ENCODE results near the gene FHOD3. TPM values are rescaled to one million over a fixed set of nuclear protein-coding genes. Genes with fewer than 3 reads are reported as not detected.

Gene FHOD3
- total and polyA plus RNA-seq, 4 donors, result 0.57 to 1.3 (median 1.2) TPM; not detected in 1

DNA sequence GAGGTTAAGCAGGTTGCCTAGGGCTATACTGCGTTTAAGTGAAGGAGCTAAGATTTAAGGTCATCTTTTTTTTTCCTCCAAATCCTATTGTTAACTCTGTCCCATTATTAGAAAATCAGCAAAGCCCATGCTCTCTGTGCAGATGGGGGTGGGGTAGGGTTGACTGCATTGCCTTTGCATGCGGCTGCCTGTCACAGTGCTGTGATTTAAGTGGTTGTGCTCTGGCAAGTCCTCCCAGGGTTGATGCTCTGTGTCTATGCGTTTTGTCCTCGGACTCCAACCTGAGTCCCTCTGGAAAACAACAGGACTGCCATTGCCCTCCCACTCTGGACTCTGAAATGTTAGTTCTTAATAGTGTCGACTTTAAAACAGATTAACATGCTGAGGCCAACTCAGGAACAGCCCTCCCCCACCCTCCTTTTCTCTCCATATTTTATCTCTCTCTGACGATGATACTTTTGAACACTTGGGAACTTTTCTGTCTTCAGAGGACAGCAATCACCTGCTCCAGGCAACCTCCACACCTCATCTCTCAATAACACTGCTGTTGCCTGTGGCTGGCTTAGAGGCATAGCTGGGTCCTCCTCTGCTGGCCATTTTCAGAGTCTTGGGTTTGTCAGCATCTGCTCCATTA lies 5.8 kb downstream of the FHOD3 start:
- Histone ChIP-seq H3K36me3 (ENCODE audit: control insufficient read depth in 4 of 4, insufficient read depth in 3 of 4, low read depth in 1 of 4, low read length in 3 of 4) (no peaks in the 10 kb centered on the region), H3K4me3 (ENCODE audit: low read depth in 1 of 3, low read length in 3 of 3) (no peak overlapping the region), H3K27me3 (ENCODE audit: control insufficient read depth in 4 of 4, insufficient read depth in 4 of 4, low read length in 3 of 4) (peaks cover 0 to 18% (median 7%) of the 10 kb centered on the region in 4 donors), H3K9ac (ENCODE audit: low read depth in 1 of 2, low read length in 2 of 2) (no peak overlapping the region), H3K4me1 (ENCODE audit: control insufficient read depth in 4 of 4, insufficient read depth in 4 of 4, low read length in 3 of 4) (peaks cover 0 to 1% (median under 1%) of the 10 kb centered on the region in 4 donors), H3K9me3 (ENCODE audit: control insufficient read depth in 4 of 4, low read length in 3 of 4) (no peaks in the 10 kb centered on the region), H3K27ac (ENCODE audit: low read depth in 1 of 2, low read length in 2 of 2) (no peak overlapping the region)
- DNase-seq (ENCODE audit: low spot score), result no peak
- WGBS, result 60% methylated on average over 6 of the region's 6 CpGs
- TF ChIP-seq FOXA1 (IDR thresholded peaks at IDR 0.05) (no peak), SP1 (IDR thresholded peaks at IDR 0.05) (no peak), RXRA (IDR thresholded peaks at IDR 0.05) (no peak), EGR1 (IDR thresholded peaks at IDR 0.05; ENCODE audit: low read depth in 2 of 2) (no peak), GABPA (IDR thresholded peaks at IDR 0.05 in 1 of 2, conservative IDR thresholded peaks at IDR 0.05 in 1 of 2) (no peak), YY1 (IDR thresholded peaks at IDR 0.05) (no peak), FOXA2 (IDR thresholded peaks at IDR 0.05) (no peak), HNF4G (IDR thresholded peaks at IDR 0.05) (no peak), TAF1 (conservative IDR thresholded peaks at IDR 0.05) (no peak), HNF4A (conservative IDR thresholded peaks at IDR 0.05) (no peak), NR2F2 (IDR thresholded peaks at IDR 0.05) (no peak), RAD21 (IDR thresholded peaks at IDR 0.05) (no peak), JUND (IDR thresholded peaks at IDR 0.05) (no peak)
- TF ChIP-seq, protein P1, sequence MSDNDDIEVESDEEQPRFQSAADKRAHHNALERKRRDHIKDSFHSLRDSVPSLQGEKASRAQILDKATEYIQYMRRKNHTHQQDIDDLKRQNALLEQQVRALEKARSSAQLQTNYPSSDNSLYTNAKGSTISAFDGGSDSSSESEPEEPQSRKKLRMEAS (IDR thresholded peaks at IDR 0.05), result no peak
- TF ChIP-seq, protein P2, sequence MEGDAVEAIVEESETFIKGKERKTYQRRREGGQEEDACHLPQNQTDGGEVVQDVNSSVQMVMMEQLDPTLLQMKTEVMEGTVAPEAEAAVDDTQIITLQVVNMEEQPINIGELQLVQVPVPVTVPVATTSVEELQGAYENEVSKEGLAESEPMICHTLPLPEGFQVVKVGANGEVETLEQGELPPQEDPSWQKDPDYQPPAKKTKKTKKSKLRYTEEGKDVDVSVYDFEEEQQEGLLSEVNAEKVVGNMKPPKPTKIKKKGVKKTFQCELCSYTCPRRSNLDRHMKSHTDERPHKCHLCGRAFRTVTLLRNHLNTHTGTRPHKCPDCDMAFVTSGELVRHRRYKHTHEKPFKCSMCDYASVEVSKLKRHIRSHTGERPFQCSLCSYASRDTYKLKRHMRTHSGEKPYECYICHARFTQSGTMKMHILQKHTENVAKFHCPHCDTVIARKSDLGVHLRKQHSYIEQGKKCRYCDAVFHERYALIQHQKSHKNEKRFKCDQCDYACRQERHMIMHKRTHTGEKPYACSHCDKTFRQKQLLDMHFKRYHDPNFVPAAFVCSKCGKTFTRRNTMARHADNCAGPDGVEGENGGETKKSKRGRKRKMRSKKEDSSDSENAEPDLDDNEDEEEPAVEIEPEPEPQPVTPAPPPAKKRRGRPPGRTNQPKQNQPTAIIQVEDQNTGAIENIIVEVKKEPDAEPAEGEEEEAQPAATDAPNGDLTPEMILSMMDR (IDR thresholded peaks at IDR 0.05; ENCODE audit: low read depth, low read length, missing input control), result no peak
- TF ChIP-seq, protein P3, sequence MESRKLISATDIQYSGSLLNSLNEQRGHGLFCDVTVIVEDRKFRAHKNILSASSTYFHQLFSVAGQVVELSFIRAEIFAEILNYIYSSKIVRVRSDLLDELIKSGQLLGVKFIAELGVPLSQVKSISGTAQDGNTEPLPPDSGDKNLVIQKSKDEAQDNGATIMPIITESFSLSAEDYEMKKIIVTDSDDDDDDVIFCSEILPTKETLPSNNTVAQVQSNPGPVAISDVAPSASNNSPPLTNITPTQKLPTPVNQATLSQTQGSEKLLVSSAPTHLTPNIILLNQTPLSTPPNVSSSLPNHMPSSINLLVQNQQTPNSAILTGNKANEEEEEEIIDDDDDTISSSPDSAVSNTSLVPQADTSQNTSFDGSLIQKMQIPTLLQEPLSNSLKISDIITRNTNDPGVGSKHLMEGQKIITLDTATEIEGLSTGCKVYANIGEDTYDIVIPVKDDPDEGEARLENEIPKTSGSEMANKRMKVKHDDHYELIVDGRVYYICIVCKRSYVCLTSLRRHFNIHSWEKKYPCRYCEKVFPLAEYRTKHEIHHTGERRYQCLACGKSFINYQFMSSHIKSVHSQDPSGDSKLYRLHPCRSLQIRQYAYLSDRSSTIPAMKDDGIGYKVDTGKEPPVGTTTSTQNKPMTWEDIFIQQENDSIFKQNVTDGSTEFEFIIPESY (IDR thresholded peaks at IDR 0.05), result no peak
- TF ChIP-seq, protein P4, sequence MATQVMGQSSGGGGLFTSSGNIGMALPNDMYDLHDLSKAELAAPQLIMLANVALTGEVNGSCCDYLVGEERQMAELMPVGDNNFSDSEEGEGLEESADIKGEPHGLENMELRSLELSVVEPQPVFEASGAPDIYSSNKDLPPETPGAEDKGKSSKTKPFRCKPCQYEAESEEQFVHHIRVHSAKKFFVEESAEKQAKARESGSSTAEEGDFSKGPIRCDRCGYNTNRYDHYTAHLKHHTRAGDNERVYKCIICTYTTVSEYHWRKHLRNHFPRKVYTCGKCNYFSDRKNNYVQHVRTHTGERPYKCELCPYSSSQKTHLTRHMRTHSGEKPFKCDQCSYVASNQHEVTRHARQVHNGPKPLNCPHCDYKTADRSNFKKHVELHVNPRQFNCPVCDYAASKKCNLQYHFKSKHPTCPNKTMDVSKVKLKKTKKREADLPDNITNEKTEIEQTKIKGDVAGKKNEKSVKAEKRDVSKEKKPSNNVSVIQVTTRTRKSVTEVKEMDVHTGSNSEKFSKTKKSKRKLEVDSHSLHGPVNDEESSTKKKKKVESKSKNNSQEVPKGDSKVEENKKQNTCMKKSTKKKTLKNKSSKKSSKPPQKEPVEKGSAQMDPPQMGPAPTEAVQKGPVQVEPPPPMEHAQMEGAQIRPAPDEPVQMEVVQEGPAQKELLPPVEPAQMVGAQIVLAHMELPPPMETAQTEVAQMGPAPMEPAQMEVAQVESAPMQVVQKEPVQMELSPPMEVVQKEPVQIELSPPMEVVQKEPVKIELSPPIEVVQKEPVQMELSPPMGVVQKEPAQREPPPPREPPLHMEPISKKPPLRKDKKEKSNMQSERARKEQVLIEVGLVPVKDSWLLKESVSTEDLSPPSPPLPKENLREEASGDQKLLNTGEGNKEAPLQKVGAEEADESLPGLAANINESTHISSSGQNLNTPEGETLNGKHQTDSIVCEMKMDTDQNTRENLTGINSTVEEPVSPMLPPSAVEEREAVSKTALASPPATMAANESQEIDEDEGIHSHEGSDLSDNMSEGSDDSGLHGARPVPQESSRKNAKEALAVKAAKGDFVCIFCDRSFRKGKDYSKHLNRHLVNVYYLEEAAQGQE (IDR thresholded peaks at IDR 0.05), result no peak
- TF ChIP-seq, protein P5, sequence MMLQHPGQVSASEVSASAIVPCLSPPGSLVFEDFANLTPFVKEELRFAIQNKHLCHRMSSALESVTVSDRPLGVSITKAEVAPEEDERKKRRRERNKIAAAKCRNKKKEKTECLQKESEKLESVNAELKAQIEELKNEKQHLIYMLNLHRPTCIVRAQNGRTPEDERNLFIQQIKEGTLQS (IDR thresholded peaks at IDR 0.05), result no peak
